ENCODE measurements around the gene CNIH3.

DNA sequence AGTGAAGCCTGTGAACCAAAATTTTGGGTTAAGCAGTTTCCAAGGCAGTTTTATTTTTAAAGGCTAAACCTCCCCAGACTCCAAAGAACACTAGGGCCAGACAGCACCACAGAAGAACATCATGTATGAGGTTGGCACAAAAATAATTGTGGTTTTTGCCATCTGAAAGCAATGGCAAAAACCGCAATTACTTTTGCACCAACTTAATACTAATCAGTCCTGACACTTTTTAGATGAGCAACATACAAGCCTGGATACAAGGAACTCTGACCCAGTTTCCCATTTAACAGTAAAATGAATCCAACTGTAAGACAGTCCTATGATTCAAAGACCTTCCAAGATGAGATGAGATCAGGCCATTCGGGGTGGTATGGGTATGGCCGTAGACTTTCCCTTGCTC, 46.8 kb downstream of the CNIH3 start:
- TF ChIP-seq, protein P1, sequence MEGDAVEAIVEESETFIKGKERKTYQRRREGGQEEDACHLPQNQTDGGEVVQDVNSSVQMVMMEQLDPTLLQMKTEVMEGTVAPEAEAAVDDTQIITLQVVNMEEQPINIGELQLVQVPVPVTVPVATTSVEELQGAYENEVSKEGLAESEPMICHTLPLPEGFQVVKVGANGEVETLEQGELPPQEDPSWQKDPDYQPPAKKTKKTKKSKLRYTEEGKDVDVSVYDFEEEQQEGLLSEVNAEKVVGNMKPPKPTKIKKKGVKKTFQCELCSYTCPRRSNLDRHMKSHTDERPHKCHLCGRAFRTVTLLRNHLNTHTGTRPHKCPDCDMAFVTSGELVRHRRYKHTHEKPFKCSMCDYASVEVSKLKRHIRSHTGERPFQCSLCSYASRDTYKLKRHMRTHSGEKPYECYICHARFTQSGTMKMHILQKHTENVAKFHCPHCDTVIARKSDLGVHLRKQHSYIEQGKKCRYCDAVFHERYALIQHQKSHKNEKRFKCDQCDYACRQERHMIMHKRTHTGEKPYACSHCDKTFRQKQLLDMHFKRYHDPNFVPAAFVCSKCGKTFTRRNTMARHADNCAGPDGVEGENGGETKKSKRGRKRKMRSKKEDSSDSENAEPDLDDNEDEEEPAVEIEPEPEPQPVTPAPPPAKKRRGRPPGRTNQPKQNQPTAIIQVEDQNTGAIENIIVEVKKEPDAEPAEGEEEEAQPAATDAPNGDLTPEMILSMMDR (optimal IDR thresholded peaks at IDR 0.05 in 1 of 3, IDR thresholded peaks at IDR 0.05 in 1 of 3, conservative IDR thresholded peaks at IDR 0.05 in 1 of 3; ENCODE audit: extremely low read depth in 1 of 3, insufficient read depth in 2 of 3, low read length in 3 of 3) = no peak
- TF ChIP-seq EZH2 (IDR thresholded peaks at IDR 0.05; ENCODE audit: low read length) = no peak

All from keratinocyte (primary cell).